ENCODE data around the gene SDCBP2.

The SDCBP2 gene

GRCh38 chr20:1324598-1325172 is 4.3 kb downstream of the SDCBP2 start:
- peak overlapping the region; percentile 94 for H3K4me3 ChIP-seq (ENCODE audit: low read length)
- TF ChIP-seq, protein P1, sequence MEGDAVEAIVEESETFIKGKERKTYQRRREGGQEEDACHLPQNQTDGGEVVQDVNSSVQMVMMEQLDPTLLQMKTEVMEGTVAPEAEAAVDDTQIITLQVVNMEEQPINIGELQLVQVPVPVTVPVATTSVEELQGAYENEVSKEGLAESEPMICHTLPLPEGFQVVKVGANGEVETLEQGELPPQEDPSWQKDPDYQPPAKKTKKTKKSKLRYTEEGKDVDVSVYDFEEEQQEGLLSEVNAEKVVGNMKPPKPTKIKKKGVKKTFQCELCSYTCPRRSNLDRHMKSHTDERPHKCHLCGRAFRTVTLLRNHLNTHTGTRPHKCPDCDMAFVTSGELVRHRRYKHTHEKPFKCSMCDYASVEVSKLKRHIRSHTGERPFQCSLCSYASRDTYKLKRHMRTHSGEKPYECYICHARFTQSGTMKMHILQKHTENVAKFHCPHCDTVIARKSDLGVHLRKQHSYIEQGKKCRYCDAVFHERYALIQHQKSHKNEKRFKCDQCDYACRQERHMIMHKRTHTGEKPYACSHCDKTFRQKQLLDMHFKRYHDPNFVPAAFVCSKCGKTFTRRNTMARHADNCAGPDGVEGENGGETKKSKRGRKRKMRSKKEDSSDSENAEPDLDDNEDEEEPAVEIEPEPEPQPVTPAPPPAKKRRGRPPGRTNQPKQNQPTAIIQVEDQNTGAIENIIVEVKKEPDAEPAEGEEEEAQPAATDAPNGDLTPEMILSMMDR (IDR thresholded peaks at IDR 0.05; ENCODE audit: insufficient read depth, low read depth, low read length, missing control alignments), result no peak
- no peak for DNase-seq (ENCODE audit: low read depth)

GRCh38 chr20:1323830-1324597 is 4.9 kb downstream of the SDCBP2 start:
- TF ChIP-seq, protein P1 (IDR thresholded peaks at IDR 0.05; ENCODE audit: insufficient read depth, low read depth, low read length, missing control alignments), result no peak

DNA sequence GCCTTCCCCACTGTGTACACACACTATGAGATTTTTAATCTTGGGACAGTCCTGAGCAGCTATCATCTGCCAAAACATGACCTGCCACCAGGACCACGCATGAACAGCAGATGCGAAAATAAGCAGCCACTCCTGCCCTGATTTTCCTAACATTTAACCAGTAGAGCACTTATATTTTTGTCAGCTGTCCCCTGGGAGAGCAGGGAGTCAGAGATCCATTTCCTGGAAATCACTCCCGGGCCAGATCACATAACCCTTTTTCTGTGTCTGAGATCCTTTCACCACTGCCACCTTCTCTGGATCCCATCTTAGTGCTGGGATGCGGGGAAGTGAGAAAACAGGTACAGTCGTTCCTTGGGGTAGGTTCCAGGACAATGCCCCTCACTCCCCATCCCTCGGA is 5.7 kb downstream of the SDCBP2 start:
- TF ChIP-seq, protein P1 (IDR thresholded peaks at IDR 0.05; ENCODE audit: insufficient read depth, low read depth, low read length, missing control alignments), result no peak
- no peak overlapping the region for H3K4me3 ChIP-seq (ENCODE audit: low read length)
- DNase-seq (ENCODE audit: low read depth), result no peak

More at GRCh38 chr20:1323830-1324597, 4.9 kb downstream of the SDCBP2 start:
- no peak for DNase-seq (ENCODE audit: low read depth)
- no peak overlapping the region for H3K4me3 ChIP-seq (ENCODE audit: low read length)

- TF ChIP-seq, protein P1 (IDR thresholded peaks at IDR 0.05; ENCODE audit: insufficient read depth, low read depth, low read length, missing control alignments), result no peak
- DNase-seq (ENCODE audit: low read depth), result peak; percentile 94
- no peak overlapping the region for H3K4me3 ChIP-seq (ENCODE audit: low read length)
Observed at GRCh38 chr20:1322511-1323245, 6.3 kb downstream of the SDCBP2 start.

DNA sequence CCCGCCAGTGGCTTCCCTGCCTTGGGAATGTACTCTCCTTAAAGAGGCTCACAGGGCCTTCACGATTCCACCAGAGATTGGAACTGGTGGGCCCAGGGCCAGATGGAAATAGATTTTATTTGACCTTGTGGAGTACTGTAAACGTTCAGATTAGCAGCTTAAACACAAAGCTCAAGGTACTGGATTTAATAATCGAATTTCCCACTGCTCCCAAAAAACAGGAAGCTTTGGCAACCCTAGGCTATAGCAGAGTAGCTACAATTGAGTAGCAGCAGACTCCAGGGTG is 7.3 kb downstream of the SDCBP2 start:
- TF ChIP-seq, protein P1 (IDR thresholded peaks at IDR 0.05; ENCODE audit: insufficient read depth, low read depth, low read length, missing control alignments), result no peak
- no peak for DNase-seq (ENCODE audit: low read depth)
- H3K4me3 ChIP-seq (ENCODE audit: low read length), result no peak overlapping the region

DNA sequence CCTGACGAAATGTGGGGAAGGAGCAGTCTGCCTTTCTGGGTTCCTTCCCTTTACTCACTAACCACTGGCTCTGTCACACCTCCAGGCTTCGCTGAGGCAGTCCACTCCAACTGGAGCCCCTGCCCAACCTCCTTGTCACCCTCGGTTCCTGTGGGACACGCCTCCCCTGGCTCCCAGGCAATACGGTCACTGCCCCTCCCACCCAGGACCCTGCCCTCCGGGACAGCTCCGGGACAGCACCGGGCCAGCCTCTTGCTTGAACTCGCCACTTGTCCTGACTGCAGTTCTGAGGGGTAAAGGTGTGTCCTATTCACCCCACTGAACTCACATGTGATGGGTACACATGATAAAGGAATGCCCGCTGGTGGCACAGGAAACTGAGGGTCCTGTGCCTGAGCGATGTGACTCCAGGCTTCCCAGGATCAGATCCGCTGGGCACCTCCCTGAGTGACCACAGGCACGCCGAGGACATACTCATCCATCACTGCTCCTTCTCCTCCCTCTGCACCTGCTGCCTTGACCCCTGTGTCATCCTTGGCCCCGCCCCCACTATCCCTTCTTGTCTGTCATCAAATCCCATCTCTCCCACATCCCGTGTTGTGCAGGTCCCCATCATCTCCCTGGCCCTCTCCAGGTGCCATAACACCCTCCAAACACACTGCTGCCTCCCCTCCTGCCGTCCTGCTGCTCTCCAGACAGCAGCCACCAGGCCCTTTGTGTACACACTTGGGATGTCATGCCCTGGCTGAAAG is 7.9 kb downstream of the SDCBP2 start:
- TF ChIP-seq, protein P1 (IDR thresholded peaks at IDR 0.05; ENCODE audit: insufficient read depth, low read depth, low read length, missing control alignments), result no peak
- H3K4me3 ChIP-seq (ENCODE audit: low read length), result no peak overlapping the region
- no peak for DNase-seq (ENCODE audit: low read depth)
